PC-9 (cell line): ENCODE results near the gene CALCA. TPM values are rescaled to one million over a fixed set of nuclear protein-coding genes. Genes with fewer than 3 reads are reported as not detected.

Source experiments
- total RNA-seq: library from RNA; stranded (reverse); gene quantifications from 2 replicates; pipeline ENCODE4 v1.2.3, GENCODE V29; 2021

CALCA gene
- total RNA-seq, 1 experiment from 2014 or later = not detected

Other genes starting within 250 kb of the CALCA start
- gene CYP2R1, start 80.1 kb downstream of the CALCA start, total RNA-seq = 7.1 and 7.2 TPM in 2 replicates
- gene CALCB, start 101.2 kb upstream of the CALCA start, total RNA-seq = not detected in 2 replicates
- not detected in 2 replicates for gene INSC, start 142.6 kb upstream of the CALCA start, total RNA-seq